GM12872 (cell line): ENCODE results near the gene DOHH.

Source experiments
- TF ChIP-seq, protein P1 (sequence below): IDR thresholded peaks from 3 replicates; pipeline ENCODE4 v1.5.1; 2011; ENCODE audit warnings: low read depth, mild to moderate bottlenecking, low read length, moderate library complexity; ENCODE audit not compliant: insufficient read depth

Gene DOHH

DNA sequence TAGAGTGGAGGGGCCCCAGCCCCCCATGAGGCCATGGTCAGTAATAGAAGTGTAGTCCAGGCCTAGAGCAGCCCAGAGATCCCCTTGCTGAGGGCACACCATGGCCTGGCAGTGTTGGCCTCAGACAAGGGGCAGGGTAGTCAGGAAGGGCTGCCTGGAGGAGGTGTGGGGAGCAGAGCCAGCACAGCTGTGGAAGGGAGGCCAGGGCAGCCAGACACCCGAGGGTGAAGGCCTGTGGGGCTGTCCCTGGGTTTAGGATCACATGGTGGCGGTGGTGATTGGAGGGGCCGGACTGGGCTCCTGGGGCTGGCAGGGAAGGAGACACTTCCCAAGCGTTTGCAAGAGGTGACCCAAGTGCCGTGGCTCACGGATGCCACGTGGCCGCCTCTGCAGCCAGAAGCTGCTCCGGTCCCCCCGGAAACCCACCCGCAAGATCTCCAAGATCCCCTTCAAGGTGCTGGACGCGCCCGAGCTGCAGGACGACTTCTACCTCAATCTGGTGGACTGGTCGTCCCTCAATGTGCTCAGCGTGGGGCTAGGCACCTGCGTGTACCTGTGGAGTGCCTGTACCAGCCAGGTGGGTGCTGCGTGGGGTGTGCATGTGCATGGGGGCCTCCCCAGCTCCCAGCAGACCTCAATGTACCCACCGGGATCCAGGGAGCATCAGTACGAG, 26.9 kb upstream of the DOHH start:
- TF ChIP-seq, protein P1, sequence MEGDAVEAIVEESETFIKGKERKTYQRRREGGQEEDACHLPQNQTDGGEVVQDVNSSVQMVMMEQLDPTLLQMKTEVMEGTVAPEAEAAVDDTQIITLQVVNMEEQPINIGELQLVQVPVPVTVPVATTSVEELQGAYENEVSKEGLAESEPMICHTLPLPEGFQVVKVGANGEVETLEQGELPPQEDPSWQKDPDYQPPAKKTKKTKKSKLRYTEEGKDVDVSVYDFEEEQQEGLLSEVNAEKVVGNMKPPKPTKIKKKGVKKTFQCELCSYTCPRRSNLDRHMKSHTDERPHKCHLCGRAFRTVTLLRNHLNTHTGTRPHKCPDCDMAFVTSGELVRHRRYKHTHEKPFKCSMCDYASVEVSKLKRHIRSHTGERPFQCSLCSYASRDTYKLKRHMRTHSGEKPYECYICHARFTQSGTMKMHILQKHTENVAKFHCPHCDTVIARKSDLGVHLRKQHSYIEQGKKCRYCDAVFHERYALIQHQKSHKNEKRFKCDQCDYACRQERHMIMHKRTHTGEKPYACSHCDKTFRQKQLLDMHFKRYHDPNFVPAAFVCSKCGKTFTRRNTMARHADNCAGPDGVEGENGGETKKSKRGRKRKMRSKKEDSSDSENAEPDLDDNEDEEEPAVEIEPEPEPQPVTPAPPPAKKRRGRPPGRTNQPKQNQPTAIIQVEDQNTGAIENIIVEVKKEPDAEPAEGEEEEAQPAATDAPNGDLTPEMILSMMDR: no peak

DNA sequence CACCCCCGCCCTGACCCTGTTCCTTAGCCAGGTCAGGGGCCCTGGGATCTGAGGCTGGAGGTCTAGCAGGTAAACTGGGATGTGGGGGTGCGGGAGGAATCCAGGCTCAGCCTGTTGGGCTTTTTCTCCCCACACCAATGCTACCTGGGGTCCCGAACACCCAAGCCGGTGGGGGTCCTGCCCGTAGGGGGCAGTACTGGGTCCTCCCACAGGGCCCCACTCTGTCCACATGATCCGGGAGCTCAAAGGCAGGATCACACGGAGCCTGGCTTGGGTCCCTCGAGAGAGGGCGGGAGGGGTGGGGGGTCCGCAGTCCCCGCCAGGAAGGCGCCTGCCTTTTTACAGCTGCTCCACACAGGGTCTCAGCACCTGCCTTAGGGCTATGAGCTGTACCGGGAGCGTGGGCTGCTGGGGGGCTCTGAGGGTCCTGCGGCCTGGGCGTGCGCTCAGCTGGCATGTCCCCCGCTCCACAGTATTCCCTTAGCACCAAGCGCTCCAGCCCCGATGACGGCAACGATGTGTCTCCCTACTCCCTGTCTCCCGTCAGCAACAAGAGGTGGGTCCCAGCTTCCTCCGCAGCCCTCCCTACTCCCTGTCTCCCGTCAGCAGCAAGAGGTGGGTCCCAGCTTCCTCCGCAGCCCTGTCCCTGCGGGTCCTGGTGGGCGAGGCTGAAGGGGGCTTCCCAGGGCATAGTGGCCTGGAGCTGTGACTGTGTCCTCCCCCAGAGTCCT, 26.2 kb upstream of the DOHH start:
- TF ChIP-seq, protein P1: 0 out of 3 replicates have a peak, but pooled peaks have one; percentile 8

DNA sequence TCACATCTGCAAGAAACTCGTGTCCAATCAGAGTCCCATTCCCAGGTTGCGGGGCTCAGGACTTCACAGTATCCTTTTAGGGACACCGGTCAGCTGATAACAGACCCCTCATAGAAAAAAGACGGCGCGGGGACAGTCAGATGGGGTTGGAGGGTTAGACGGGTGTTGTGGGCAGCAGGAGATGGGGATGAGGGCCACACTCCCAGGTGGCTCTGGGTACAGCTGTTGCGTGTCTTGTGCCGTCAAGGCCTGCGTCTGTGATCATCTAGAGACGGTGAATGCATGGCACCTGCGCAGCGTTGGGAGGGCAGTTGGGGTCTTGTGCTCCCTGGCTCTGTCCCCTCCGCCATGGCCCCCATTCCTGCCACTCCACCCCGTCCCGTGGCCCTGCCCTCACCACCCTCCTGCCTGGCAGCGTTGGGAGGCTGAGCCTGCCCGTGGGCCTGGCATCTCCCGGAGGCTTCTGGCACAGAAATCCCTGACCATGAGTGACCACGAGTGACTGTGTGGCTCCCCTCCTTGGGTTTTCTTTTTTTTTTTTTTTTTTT, 24.5 kb upstream of the DOHH start:
- TF ChIP-seq, protein P1: no peak

DNA sequence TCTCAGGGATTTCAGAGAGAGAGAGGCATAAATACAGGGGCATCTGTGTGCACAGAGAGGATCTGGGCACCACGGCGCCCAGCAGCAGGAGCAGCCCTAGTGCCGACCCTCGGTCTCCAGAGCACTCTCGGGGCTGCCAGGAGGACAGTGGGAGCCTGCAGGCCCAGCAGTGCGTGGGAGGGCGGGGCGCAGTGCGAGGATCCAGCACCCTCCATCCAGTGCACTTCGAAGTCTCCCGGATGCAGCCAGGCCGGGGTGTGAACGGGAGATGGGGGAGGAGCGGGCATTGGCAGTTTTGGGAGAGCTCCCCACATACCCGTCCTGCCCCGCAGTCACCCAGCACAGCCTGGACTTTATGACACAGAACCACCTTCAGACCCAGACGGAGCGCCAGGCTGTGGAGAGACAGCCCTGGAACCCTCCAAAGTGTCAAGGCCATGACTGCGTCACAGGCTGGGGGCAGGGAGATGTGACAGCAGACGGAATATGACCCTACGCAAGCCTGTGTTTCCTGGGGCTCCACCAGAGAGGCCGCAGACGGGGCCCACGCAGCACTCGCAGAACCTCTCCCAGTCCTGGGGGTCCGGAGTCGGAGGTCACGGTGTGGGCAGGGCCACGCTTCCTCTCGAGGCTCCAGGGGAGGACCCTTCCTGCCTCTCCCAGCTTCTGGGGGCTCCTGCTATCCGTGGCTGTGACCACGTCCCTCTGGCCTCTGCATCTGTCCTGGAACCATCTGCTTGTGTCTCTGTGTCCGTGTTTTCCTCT, 23.8 kb upstream of the DOHH start:
- TF ChIP-seq, protein P1: no peak

DNA sequence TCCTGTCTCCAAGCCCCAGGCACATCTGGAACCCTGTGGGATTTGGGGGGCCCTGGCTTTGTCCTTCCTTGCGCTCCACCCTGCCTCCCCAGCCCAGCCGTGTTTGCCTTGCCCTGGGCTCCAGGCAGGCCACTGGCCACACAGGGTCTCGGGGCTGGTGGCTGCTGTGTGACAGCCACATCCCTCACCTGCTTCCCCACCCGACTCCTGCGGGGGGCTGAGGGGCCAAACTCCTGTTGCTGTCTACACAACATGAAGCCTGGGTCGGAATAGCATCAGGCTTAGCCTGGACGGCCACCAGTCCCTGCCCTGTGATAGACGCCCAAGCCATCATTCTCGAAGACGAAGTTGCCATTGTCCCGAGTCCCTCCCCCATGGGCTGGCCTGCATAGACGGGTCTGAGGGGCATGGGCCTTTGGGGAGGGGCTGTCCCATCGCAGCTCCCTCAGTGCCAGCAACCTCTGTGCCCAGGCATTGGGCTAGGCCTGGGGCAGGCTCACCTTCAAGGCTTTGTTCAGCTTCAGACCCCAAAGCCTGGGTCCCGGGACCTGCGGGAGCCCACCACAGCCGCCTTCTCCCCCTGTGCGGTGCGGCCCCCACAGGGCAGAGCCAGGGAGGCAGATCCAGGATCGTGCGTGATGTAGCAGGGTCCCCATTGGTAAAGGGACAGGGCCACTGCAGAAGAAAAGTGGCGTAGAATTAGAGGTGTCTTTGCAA, 23.0 kb upstream of the DOHH start:
- TF ChIP-seq, protein P1: no peak

DNA sequence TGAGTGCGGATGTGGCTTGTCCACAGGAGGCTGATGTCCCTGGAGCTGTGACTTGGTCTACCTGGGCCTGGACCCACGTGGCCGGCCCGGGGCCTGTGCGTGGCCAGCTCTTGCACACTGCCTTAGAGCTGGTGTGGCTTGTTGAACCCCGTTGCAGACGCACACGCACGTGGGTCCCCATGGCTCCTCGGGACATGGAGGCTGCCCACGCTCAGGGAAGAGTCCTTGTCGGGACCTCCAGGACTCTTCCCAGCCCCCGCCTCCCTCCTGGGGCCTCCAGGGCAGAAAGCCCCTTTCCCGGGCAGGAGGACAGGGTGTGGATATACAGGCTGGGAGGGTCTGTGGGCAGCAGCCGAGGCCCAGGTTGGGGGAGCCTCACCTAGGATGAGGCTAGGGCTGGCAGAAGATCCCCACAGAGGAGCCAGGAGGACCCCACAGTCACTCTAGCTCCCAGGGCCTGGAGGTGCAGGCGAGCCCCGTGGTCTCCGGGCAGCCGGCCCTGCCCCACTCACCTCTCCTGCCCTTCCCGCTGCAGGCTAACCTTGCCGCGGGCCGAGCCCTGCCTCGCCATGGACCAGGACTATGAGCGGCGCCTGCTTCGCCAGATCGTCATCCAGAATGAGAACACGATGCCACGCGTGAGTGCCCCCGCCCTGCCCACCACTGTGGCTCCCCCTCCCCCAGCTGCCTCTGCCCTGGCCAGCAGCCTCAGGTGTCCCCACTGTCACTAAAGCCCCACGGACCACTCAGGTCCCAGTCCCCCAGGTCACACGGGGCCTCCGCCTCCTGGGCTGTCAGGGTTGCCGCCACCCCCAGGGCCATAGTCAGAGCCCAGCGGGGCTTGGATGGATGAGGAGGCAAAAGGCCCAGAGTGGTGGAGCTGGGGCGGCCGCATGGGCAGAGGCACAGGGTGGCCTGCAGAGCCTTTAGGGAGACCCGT, 22.2 kb upstream of the DOHH start:
- TF ChIP-seq, protein P1: no peak
